ENCODE results near the gene HDAC4.

DNA sequence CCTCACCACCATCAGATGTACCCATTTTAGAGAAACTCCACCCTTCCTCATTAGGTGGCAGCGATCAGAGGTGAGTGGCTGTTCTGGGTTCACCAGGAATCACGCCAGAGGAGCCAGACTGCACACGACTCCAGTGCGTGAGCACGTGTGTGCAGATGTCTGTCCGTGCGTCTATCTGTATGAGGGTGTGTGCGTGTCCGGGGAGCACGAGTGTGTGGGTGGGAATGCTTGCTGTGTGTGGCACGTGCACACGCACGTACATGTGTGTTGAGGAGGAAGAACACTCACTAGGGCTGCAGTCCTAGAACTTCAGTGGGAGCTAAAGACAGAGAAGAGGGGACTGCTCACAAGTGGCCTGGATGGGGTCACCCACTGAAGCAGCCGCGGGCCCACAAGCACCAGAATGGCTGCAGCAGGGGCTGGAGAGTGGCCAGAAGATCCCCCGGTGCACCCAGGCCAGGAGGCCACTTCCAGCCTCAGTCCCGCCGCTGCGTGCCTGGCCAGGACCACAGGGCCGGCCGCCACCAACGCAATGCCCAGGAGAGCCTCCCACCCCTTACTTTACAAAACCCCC, 13.9 kb downstream of the HDAC4 start:
- TF ChIP-seq POLR2A (IDR thresholded peaks at IDR 0.05), result no peak
- TF ChIP-seq, protein P1, sequence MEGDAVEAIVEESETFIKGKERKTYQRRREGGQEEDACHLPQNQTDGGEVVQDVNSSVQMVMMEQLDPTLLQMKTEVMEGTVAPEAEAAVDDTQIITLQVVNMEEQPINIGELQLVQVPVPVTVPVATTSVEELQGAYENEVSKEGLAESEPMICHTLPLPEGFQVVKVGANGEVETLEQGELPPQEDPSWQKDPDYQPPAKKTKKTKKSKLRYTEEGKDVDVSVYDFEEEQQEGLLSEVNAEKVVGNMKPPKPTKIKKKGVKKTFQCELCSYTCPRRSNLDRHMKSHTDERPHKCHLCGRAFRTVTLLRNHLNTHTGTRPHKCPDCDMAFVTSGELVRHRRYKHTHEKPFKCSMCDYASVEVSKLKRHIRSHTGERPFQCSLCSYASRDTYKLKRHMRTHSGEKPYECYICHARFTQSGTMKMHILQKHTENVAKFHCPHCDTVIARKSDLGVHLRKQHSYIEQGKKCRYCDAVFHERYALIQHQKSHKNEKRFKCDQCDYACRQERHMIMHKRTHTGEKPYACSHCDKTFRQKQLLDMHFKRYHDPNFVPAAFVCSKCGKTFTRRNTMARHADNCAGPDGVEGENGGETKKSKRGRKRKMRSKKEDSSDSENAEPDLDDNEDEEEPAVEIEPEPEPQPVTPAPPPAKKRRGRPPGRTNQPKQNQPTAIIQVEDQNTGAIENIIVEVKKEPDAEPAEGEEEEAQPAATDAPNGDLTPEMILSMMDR (IDR thresholded peaks at IDR 0.05), result no peak
- no peak for TF ChIP-seq POLR2AphosphoS5 (IDR thresholded peaks at IDR 0.05; ENCODE audit: insufficient read depth in 1 of 2, low read depth in 1 of 2)
